Activated naive CD8-positive, alpha-beta T cell treated with anti-CD3 and anti-CD28 coated beads for 36 hours (primary cell): ENCODE results near the gene NRAP. TPM values are rescaled to one million over a fixed set of nuclear protein-coding genes. Genes with fewer than 3 reads are reported as not detected.

Experiments
- DNase-seq: peaks from one replicate; pipeline ENCODE4 v3.0.0; 2021
- H3K27ac Mint-ChIP-seq: one replicate; pipeline ENCODE4 v1.8.0; 2022; ENCODE audit warnings: mild to moderate bottlenecking, moderate library complexity, mixed read lengths
- H3K27me3 Mint-ChIP-seq: one replicate; pipeline ENCODE4 v1.8.0; 2022; ENCODE audit warnings: mild to moderate bottlenecking, mixed read lengths
- H3K36me3 Mint-ChIP-seq: one replicate; pipeline ENCODE4 v1.8.0; 2021; ENCODE audit warnings: mild to moderate bottlenecking, mixed read lengths
- H3K4me1 Mint-ChIP-seq: one replicate; pipeline ENCODE4 v1.8.0; 2021; ENCODE audit warnings: mixed read lengths
- H3K4me3 Mint-ChIP-seq: one replicate; pipeline ENCODE4 v1.8.0; 2022; ENCODE audit warnings: mild to moderate bottlenecking, moderate library complexity, mixed read lengths
- H3K9me3 Mint-ChIP-seq: one replicate; pipeline ENCODE4 v1.8.0; 2022; ENCODE audit warnings: mixed read lengths
- total RNA-seq, 2 experiments: library from RNA; stranded (reverse); gene quantifications; one replicate each; pipeline ENCODE4 v1.2.3, GENCODE V29; 2021

NRAP gene
- total RNA-seq, 2 experiments from 2014 or later = not detected

DNA sequence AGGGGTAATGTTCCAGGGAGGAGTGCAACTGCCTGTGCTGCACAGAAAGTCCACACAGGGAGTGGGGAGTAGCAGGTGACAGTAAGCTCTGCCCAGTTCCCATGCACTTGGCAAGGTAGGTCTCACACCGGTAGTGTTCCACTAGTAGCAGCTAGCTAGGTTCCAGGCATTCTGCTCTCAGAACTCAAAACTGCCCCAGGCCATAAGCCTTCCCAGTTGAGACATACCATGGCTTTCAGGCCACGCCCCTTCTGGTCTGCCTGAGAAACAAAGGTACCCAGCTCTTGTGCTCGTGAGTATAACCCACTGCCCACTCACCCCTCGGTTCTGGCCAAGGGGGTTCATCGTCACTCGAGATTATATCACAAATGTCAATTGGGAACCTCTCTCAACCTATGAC, 28.4 kb upstream of the NRAP start:
- no peaks in the 10 kb centered on the region for H3K27me3 Mint-ChIP-seq
- H3K36me3 Mint-ChIP-seq = peaks cover 85% of the 10 kb centered on the region
- H3K4me3 Mint-ChIP-seq = no peak overlapping the region
- no peak overlapping the region for H3K27ac Mint-ChIP-seq
- H3K4me1 Mint-ChIP-seq = peaks cover 34% of the 10 kb centered on the region
- DNase-seq = no peak
- peaks cover 43% of the 10 kb centered on the region for H3K9me3 Mint-ChIP-seq

DNA sequence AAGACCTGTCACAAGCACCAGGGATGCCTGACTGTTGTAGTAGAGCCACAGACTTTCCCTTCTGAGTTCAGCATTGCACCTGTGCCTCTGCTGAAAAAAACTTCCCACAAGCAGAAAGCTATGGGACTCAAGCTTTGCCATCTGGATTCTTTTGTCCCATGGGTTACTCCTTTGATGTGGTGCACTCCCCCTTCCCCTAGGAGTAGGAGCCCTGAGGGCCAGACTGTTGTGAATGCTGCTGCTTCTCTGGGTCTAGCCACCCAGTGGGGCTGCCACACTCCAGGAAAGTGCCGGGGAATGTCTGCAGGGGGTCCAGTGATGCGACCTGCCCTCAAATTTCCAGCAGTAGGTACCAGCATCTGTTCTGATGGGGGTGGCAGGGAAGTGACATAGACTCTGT, 27.5 kb upstream of the NRAP start:
- Mint-ChIP-seq H3K4me1 (peaks cover 32% of the 10 kb centered on the region), H3K36me3 (peaks cover 87% of the 10 kb centered on the region)

DNA sequence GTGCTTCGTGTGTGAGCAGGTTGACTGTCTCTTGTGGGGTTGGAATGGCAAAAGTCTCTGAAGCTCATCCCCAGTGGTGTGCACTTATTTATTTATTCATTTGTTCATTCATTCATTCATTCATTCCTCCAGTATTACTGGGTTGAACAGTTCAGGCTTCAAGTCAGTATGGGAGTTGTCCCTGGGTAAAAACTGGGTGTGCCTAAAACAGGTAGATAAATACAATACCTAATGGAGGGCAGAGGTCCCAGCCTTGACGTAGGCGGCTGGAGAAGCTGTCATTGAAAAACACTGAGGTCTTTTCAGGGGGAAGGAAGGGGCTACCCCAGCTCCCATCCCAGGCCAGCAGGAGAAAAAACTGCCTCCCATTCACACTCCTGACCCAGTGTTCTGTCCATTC, 26.9 kb upstream of the NRAP start:
- no peak overlapping the region for H3K27ac Mint-ChIP-seq
- H3K4me1 Mint-ChIP-seq = peaks cover 32% of the 10 kb centered on the region
- H3K36me3 Mint-ChIP-seq = peaks cover 92% of the 10 kb centered on the region
- no peak for DNase-seq
- H3K4me3 Mint-ChIP-seq = no peak overlapping the region
- no peaks in the 10 kb centered on the region for H3K27me3 Mint-ChIP-seq
- peaks cover 47% of the 10 kb centered on the region for H3K9me3 Mint-ChIP-seq

More for the DNA sequence above, 27.5 kb upstream of the NRAP start:
- Mint-ChIP-seq H3K9me3 (peaks cover 45% of the 10 kb centered on the region), H3K4me3 (no peak overlapping the region), H3K27me3 (no peaks in the 10 kb centered on the region), H3K27ac (no peak overlapping the region)
- no peak for DNase-seq

DNA sequence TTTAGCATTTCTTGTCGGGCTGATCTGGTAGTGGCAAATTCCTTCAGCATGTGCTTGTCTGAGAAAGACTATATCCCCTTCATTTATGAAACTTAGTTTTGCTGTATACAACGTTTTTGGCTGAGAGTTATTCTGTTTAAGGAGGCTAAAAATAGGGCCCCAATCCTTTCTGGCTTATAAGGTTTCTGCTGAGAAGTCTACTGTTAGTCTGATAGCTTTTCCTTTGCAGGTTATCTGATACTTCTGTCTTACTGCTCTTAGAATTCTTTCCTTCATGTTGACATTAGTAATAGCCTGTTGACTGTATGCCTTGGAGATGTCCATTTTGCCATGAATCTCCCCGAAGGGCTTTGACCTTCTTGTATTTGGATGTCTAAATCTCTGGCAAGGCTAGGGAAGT, 25.7 kb upstream of the NRAP start:
- DNase-seq = no peak
- H3K27me3 Mint-ChIP-seq = no peaks in the 10 kb centered on the region
- no peak overlapping the region for H3K4me3 Mint-ChIP-seq
- H3K9me3 Mint-ChIP-seq = peaks cover 53% of the 10 kb centered on the region
- H3K36me3 Mint-ChIP-seq = peaks cover 92% of the 10 kb centered on the region
- no peak overlapping the region for H3K27ac Mint-ChIP-seq
- H3K4me1 Mint-ChIP-seq = peaks cover 33% of the 10 kb centered on the region

DNA sequence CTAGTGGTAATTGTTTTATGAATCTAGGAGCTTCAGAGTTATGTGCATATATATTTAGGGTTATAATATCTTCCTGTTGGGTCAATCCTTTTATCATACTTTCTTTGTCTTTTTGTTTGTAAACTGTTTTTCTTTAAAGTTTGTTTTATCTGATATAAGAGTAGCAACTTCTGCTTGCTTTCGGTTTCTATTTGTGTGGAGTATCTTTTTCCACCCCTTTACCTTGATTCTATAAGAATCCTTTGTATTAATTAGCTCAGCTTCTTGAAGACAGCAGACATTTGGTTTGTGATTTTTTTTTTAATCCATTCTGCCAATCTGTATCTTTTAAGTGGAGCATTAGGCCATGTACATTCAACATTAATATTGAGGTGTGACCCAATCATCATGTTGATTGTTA, 25.2 kb upstream of the NRAP start:
- DNase-seq = no peak
- Mint-ChIP-seq H3K9me3 (peaks cover 57% of the 10 kb centered on the region), H3K36me3 (peaks cover 92% of the 10 kb centered on the region), H3K4me3 (no peak overlapping the region), H3K27ac (peak overlapping the region; percentile 14), H3K4me1 (peaks cover 33% of the 10 kb centered on the region), H3K27me3 (no peaks in the 10 kb centered on the region)

DNA sequence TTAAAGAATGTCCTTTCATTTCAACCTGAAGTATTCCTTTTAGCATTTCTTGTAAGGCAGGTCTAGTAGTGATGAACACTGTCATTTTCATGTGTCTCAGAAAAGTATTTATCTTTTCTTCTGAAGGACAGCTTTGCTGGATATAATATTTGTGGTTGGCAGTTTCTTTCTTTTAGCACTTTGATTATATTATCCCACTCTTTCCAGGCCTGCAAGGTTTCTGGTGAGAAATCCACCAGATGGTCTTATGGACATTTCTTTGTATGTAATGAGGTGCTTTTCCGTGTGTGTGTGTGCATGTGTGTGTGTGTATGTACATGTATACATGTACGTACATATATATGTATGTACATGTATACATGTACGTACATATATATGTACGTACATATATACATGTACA, 23.2 kb upstream of the NRAP start:
- H3K36me3 Mint-ChIP-seq = peaks cover 89% of the 10 kb centered on the region
- no peaks in the 10 kb centered on the region for H3K27me3 Mint-ChIP-seq
- peaks cover 57% of the 10 kb centered on the region for H3K9me3 Mint-ChIP-seq
- no peak for DNase-seq
- H3K4me1 Mint-ChIP-seq = peaks cover 46% of the 10 kb centered on the region
- no peak overlapping the region for H3K4me3 Mint-ChIP-seq
- no peak overlapping the region for H3K27ac Mint-ChIP-seq

DNA sequence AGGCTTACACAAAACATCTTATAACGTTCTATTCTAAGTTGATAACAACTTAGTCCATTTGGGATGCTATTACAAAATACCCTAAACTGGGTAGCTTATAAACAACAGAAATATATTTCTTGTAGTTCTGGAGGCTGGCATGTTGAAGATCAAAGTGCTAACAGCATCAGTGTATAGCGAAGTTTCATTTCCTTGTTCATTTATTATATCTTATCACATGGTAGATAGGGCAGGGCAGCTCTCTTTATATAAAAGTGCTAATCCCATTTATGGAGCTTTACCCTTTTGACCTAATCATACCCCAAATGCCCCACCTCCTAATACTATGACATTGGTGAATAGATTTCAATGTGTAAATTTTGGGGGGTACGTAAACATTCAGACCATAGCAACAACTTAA, 22.2 kb upstream of the NRAP start:
- Mint-ChIP-seq H3K4me1 (peaks cover 56% of the 10 kb centered on the region), H3K27ac (no peak overlapping the region), H3K27me3 (no peaks in the 10 kb centered on the region), H3K36me3 (peaks cover 81% of the 10 kb centered on the region), H3K9me3 (peaks cover 57% of the 10 kb centered on the region), H3K4me3 (no peak overlapping the region)
- DNase-seq = no peak

DNA sequence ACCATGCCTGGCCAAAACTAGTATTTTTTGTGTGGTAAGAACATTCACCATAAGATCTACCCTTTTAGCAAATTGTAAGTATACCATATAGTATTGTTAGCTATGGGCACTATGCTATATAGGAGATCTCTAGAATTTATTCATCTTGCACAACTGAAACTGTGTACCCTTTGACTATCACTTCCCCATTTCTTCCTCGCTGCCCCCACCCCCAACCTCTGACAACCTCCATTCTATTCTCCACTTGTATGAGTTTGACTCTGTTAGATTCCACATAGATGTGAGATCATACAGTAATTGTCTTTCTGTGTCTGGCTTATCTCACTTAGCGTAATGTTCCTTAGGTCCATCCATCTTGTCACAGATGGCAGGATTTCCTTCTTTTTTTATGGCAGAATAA, 19.5 kb upstream of the NRAP start:
- Mint-ChIP-seq H3K27me3 (no peaks in the 10 kb centered on the region), H3K4me3 (no peak overlapping the region), H3K9me3 (peaks cover 36% of the 10 kb centered on the region), H3K4me1 (peaks cover 50% of the 10 kb centered on the region), H3K36me3 (peaks cover 58% of the 10 kb centered on the region), H3K27ac (peak overlapping the region; percentile 19)
- no peak for DNase-seq

DNA sequence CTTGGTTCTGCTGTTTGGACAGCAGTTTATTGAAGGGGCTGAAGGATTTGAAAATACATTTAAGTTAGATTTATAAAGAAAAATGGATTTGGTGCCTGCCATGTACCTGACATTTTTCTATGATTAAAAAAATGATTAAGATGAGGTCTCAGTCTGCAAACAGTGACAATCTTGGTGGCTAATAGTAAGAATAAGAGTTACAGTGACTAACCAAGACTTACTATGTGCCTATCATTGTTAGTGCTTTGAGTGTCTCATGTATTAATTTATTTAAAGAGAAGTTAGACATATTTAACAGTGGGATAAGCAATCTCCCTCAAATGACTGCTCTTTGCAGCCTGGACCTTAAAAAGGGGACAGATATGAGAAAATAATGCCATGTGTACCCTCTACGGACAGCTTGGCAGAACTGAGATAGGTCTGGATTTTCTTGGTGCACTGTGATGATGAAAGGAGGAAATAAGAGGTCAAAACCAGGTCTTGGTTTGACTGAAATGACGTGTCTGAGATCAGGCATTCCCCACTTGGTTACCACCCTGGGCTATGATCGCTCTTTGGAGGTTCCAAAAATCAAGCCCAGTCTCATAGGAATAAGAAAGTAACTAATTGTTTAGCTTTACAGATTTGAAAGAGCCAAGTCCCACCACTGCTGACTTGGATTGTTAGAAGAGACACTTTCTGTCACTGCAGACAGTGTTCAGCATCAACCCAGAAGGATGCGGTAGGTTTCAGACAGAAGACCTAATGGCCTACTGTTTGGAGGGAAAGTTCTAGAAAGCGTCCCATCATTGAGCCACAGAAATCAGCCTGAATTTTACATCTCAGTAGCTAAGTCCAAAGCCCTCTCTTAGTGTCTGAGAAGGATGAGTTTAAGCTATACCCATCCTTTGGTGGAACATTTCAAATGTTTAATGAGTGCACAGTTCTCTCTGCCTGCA, 18.0 kb upstream of the NRAP start:
- Mint-ChIP-seq H3K27ac (peak overlapping the region; percentile 97), H3K9me3 (peaks cover 24% of the 10 kb centered on the region), H3K4me1 (peaks cover 41% of the 10 kb centered on the region), H3K27me3 (no peaks in the 10 kb centered on the region), H3K36me3 (peaks cover 44% of the 10 kb centered on the region), H3K4me3 (peak overlapping the region; percentile 96)
- DNase-seq = peak; percentile 59

DNA sequence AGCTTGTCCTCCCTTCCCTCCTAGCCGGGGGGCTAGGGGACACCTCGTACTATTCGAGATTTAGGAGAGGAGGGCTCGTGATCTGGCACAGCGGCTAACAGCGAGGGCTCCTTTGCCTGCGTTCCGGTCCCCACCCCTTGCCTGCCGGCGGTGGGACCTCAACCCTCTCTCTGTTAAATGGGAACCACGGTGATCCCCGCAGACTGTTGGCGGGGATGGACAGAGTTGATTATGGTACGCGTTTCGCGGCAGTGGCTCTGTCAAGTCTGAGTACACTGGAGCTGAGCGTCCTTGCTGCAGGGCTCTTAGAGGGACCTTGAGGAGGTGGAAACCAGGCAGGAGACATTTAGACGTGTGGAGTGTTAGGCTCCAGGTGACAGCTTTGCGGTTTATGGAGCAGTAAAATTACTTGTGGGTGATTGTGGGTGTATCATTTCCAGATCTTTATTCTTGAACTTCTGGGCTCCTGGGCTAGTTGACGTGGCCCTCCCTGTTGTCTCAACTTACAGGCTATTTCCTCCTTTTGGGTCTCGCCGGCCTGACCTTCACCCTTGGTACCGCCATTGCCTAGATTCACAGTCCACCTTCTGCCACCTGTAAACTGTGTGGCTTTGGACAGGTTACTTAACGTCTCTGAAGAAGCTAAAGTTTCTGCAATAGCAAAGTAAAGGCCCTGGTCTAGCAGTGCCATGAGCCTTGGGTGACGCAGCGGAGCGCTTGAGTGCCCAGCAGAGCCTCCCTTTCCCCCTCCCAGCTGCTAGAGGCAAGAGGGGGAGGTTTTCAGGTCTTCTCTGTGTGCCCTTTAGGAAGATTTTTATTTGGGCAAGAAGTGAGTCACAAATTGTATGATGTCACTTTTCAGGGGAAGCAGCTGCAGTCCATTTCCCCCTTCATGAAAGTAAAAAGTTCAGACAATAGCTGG, 16.6 kb upstream of the NRAP start:
- Mint-ChIP-seq H3K27me3 (no peaks in the 10 kb centered on the region), H3K4me3 (peak overlapping the region; percentile 96), H3K9me3 (peaks cover 19% of the 10 kb centered on the region), H3K4me1 (peaks cover 41% of the 10 kb centered on the region), H3K36me3 (peaks cover 35% of the 10 kb centered on the region), H3K27ac (peak overlapping the region; percentile 97)
- DNase-seq = peak; percentile 58

DNA sequence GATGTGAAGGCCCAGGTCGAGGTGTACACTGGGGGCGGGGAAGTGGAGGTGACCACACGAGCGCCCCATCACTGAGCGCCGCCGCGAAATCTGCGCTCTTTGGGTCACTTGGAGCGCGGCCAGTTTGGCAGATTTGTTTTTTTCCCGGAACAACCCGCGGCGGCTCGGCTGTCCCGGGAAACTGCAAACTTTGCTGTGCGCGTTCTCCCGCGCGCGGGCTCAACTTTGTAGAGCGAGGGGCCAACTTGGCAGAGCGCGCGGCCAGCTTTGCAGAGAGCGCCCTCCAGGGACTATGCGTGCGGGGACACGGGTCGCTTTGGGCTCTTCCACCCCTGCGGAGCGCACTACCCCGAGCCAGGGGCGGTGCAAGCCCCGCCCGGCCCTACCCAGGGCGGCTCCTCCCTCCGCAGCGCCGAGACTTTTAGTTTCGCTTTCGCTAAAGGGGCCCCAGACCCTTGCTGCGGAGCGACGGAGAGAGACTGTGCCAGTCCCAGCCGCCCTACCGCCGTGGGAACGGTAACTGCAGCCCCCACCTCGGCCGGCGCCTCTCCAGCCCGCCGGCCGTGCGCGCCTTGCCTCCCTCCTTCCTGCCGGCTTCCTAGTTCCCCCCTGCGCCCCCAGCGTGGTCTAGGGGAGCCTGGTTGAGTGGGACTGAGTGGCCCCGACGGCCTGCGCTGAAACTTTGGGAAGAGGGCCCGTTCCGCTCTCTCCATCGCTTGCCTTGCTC, 15.8 kb upstream of the NRAP start, which contains the start of gene CASP7:
Gene CASP7, plus strand, starts transcription at position 450 of the 727 bp plus-strand sequence. CDS start 17,582 bp downstream, outside the sequence.
- DNase-seq = peak; percentile 92
- peaks cover 1% of the 10 kb centered on the region for H3K27me3 Mint-ChIP-seq
- H3K36me3 Mint-ChIP-seq = peaks cover 29% of the 10 kb centered on the region
- peaks cover 37% of the 10 kb centered on the region for H3K4me1 Mint-ChIP-seq
- H3K4me3 Mint-ChIP-seq = peak within 1 kb of the TSS; percentile 96
- peaks cover 14% of the 10 kb centered on the region for H3K9me3 Mint-ChIP-seq
- H3K27ac Mint-ChIP-seq = peak within 1 kb of the TSS; percentile 97

DNA sequence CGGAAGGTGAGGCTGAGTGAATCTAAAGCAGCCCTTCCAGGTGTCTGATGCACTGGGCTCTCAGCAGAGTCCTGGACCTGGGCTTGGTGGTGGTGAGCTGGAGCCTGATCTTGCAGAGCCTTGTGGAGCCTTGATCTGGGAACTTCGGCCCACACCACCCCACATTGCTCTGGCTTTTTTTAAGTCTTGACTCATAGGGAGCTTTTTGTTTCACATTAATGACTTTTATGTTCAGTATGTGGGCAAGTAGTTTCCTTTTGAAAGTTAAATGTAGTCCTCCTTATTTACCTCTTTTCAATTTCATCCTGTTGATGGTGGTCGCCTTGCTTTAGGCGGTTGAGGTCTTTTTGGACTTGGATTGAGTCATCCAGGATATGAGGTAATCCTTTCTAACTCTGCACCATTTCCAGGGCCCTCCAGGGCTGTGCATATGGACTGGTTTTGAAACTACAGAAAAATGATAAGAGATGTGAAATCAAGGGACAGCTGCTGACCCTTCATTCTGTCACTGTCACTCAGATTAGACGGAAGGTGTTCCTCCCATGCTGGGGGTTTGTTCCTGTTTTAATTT, 2.9 kb upstream of the NRAP start:
- peaks cover 2% of the 10 kb centered on the region for H3K36me3 Mint-ChIP-seq
- peaks cover 8% of the 10 kb centered on the region for H3K9me3 Mint-ChIP-seq
- DNase-seq = peak; percentile 49
- H3K27me3 Mint-ChIP-seq = peaks cover 30% of the 10 kb centered on the region
- H3K4me1 Mint-ChIP-seq = peaks cover 16% of the 10 kb centered on the region
- H3K27ac Mint-ChIP-seq = peak overlapping the region; percentile 90
- H3K4me3 Mint-ChIP-seq = peak overlapping the region; percentile 6

DNA sequence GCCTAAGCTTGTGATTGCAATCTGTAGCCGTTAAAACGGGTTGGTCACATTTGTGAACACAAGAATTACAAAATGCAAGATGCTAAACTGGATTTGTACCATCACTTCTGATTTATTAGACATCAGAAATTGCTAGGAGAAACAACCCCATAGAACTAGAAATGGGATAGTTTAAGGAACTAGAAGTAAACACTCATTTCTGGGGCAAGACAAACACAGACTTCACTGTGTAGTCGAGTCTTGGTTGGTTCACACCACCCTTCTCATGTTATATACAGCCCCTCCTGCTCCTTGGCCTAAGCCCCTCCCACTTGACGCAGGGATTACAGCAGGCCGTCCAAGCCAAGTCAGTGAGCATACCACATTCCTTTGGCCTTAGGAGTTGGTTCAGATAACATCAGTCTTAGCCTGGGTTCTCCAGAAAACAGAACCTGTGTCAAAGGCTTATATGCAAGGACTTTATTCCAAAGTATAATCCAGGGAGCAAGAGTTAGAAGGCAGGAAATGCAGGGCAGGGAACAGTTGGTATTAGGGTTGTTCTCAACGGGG, 2.0 kb upstream of the NRAP start:
- Mint-ChIP-seq H3K4me1 (peaks cover 16% of the 10 kb centered on the region), H3K9me3 (peaks cover 8% of the 10 kb centered on the region), H3K27me3 (peaks cover 33% of the 10 kb centered on the region), H3K36me3 (peaks cover 2% of the 10 kb centered on the region), H3K27ac (peak overlapping the region; percentile 68), H3K4me3 (no peak overlapping the region)
- no peak for DNase-seq

DNA sequence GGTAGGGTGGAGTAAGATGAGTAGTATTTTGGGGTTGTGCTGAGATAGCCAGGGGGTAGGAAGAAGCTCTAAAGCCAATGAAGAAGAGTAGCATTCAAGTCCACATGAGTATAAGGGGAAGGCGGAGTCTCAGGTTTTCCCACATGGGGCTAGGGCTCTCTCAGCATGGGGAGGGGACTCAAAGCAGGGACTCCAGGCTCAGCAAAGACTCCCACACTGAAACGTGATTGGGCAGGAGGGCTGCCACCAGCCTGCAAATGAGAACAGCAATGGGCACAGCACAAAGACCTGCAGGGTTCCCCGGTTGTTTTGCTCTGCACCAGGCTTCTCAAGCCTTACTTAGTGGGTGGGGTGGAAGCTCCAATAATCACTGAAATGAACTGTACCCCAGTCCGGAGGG, 1.5 kb upstream of the NRAP start:
- Mint-ChIP-seq H3K27me3 (peaks cover 27% of the 10 kb centered on the region), H3K36me3 (peaks cover 2% of the 10 kb centered on the region), H3K9me3 (peaks cover 4% of the 10 kb centered on the region), H3K4me1 (peaks cover 16% of the 10 kb centered on the region), H3K27ac (peak overlapping the region; percentile 17), H3K4me3 (no peak overlapping the region)
- no peak for DNase-seq
